Measurements from ENCODE around the gene IGFBP2.

- TF ChIP-seq EZH2 (IDR thresholded peaks at IDR 0.05) (no peak), CTCF (IDR thresholded peaks at IDR 0.05) (no peak)
Observed at GRCh38 chr2:216676630-216677029, 43.4 kb downstream of the IGFBP2 start.
